H1 (cell line): Measurements from ENCODE around the gene PTPRO. TPM values are rescaled to one million over a fixed set of nuclear protein-coding genes. Genes with fewer than 3 reads are reported as not detected.

Source experiments
- CTCF ChIA-PET: fragments of 300-600 bp; sonication (Branson Sonifier 250); formaldehyde crosslinking; loops from one replicate; lab custom pipeline; 2021; ENCODE audit not compliant: partially characterized antibody; lab: Charles Lee
- POLR2A ChIA-PET: fragments of 300-600 bp; sonication (Branson Sonifier 250); formaldehyde crosslinking; loops from one replicate; lab custom pipeline; 2021; ENCODE audit warnings: inconsistent platforms; ENCODE audit not compliant: partially characterized antibody; lab: Charles Lee
- DNase-seq, 2 experiments: peaks; one replicate each; pipeline versions ENCODE4 v3.0.0 to v3.0.0-alpha.2; 2010 to 2022; ENCODE audit warnings: low spot score in 2 of 2, low read depth in 1 of 2, mixed read lengths in 1 of 2
- FAIRE-seq: peaks from 2 replicates; lab custom pipeline; 2011; peaks lifted over from hg19 to GRCh38; lab: Jason Lieb, UNC
- H2AFZ ChIP-seq: 2 replicates; pipeline ENCODE4 v1.8.1; 2012; ENCODE audit warnings: low read length, inconsistent platforms
- H2AK5ac ChIP-seq: 2 replicates; pipeline ENCODE4 v1.6.1; 2013; ENCODE audit warnings: low read depth, low read length
- H2BK120ac ChIP-seq: replicated peaks from 2 replicates; pipeline ENCODE3; 2013; ENCODE audit warnings: low read depth, low read length, inconsistent platforms
- H2BK12ac ChIP-seq: 2 replicates; pipeline ENCODE4 v1.6.1; 2013; ENCODE audit warnings: low read depth, low read length
- H2BK15ac ChIP-seq: 2 replicates; pipeline ENCODE4 v1.6.1; 2013; ENCODE audit warnings: low read length
- H2BK20ac ChIP-seq: 2 replicates; pipeline ENCODE4 v1.6.1; 2013; ENCODE audit warnings: low read length
- H2BK5ac ChIP-seq: 2 replicates; pipeline ENCODE4 v1.6.1; 2013; ENCODE audit warnings: low read depth, low read length
- H3K14ac ChIP-seq: 2 replicates; pipeline ENCODE4 v1.6.1; 2013; ENCODE audit warnings: inconsistent platforms; ENCODE audit not compliant: insufficient read length
- H3K18ac ChIP-seq: 2 replicates; pipeline ENCODE4 v1.6.1; 2013; ENCODE audit warnings: low read length; ENCODE audit errors: extremely low read depth
- H3K23ac ChIP-seq: 2 replicates; pipeline ENCODE4 v1.6.1; 2013; ENCODE audit warnings: inconsistent platforms; ENCODE audit not compliant: insufficient read length
- H3K23me2 ChIP-seq: 2 replicates; pipeline ENCODE4 v1.6.1; 2013; ENCODE audit warnings: low read depth, low read length
- H3K27ac ChIP-seq: 2 replicates; pipeline ENCODE4 v1.6.1; 2011; ENCODE audit warnings: low read depth, low read length, inconsistent platforms
- H3K27me3 ChIP-seq, 4 experiments: replicated peaks in 1 of 4; 1 replicate in 1 of 4; 2 replicates in 3 of 4; pipeline versions ENCODE4 v1.6.1 to v1.8.1; 2011 to 2013; ENCODE audit warnings: low read length in 3 of 4, mild to moderate bottlenecking in 3 of 4, inconsistent platforms in 2 of 4, mixed read lengths in 2 of 4, moderate library complexity in 1 of 4; ENCODE audit not compliant: control insufficient read depth in 3 of 4, insufficient read depth in 3 of 4; ENCODE audit errors: extremely low read depth in 1 of 4
- H3K36me3 ChIP-seq, 4 experiments: 2 replicates each; pipeline versions ENCODE4 v1.6.1 to v1.8.1; 2011 to 2013; ENCODE audit warnings: mild to moderate bottlenecking in 4 of 4, low read length in 3 of 4, moderate library complexity in 2 of 4, control low read depth in 1 of 4, inconsistent platforms in 1 of 4; ENCODE audit not compliant: insufficient read depth in 4 of 4, control insufficient read depth in 2 of 4
- H3K4ac ChIP-seq: replicated peaks from 2 replicates; pipeline ENCODE3; 2013; ENCODE audit warnings: low read length, low read depth, mixed read lengths, inconsistent platforms; ENCODE audit not compliant: insufficient read length
- H3K4me1 ChIP-seq, 4 experiments: replicated peaks in 1 of 4; 1 replicate in 1 of 4; 2 replicates in 3 of 4; pipeline versions ENCODE4 v1.6.1 to v1.8.1; 2011 to 2013; ENCODE audit warnings: low read length in 3 of 4, inconsistent platforms in 2 of 4, mixed read lengths in 1 of 4; ENCODE audit not compliant: insufficient read depth in 4 of 4, control insufficient read depth in 3 of 4
- H3K4me2 ChIP-seq, 2 experiments: 2 replicates each; pipeline versions ENCODE4 v1.6.1 to v1.8.1; 2011 to 2013; ENCODE audit warnings: low read depth in 2 of 2, low read length in 2 of 2, control low read depth in 1 of 2, inconsistent platforms in 1 of 2, mild to moderate bottlenecking in 1 of 2; ENCODE audit not compliant: insufficient read depth in 1 of 2
- H3K4me3 ChIP-seq, 4 experiments: fragments of 200-600, 300-600 bp in 1 of 4; sonication (generic), shearing (Covaris generic), sonication (Bioruptor Twin) in 1 of 4; 2 replicates each; pipeline versions ENCODE4 v1.5.1 to v1.8.1; 2011 to 2016; ENCODE audit warnings: low read length in 4 of 4, low read depth in 3 of 4, control low read depth in 2 of 4, inconsistent platforms in 2 of 4, mild to moderate bottlenecking in 2 of 4, mixed read lengths in 1 of 4, moderate library complexity in 1 of 4; ENCODE audit not compliant: insufficient read depth in 2 of 4; ENCODE audit errors: extremely low read depth in 1 of 4
- H3K56ac ChIP-seq: replicated peaks from 2 replicates; pipeline ENCODE3; 2013; ENCODE audit warnings: low read depth, mild to moderate bottlenecking, mixed read lengths, low read length, inconsistent platforms; ENCODE audit not compliant: insufficient read length
- H3K79me1 ChIP-seq: 2 replicates; pipeline ENCODE4 v1.6.1; 2013; ENCODE audit warnings: low read depth, low read length, control low read depth
- H3K79me2 ChIP-seq, 2 experiments: 2 replicates each; pipeline versions ENCODE4 v1.6.1 to v1.8.1; 2012 to 2013; ENCODE audit warnings: low read length in 2 of 2, mild to moderate bottlenecking in 2 of 2, inconsistent platforms in 1 of 2; ENCODE audit not compliant: insufficient read depth in 2 of 2, control insufficient read depth in 1 of 2
- H3K9ac ChIP-seq, 4 experiments: replicated peaks in 1 of 4; 1 replicate in 1 of 4; 2 replicates in 3 of 4; pipeline versions ENCODE4 v1.6.1 to v1.8.1; 2011 to 2013; ENCODE audit warnings: low read depth in 3 of 4, low read length in 3 of 4, control low read depth in 2 of 4, mild to moderate bottlenecking in 2 of 4, moderate library complexity in 2 of 4, inconsistent platforms in 1 of 4; ENCODE audit errors: extremely low read depth in 1 of 4
- H3K9me3 ChIP-seq, 2 experiments: 2 replicates each; pipeline versions ENCODE4 v1.6.1 to v1.8.1; 2012 to 2013; ENCODE audit warnings: mild to moderate bottlenecking in 2 of 2, moderate library complexity in 2 of 2, control low read depth in 1 of 2, inconsistent platforms in 1 of 2, low read depth in 1 of 2, low read length in 1 of 2, mixed read lengths in 1 of 2; ENCODE audit not compliant: insufficient read depth in 2 of 2
- H4K20me1 ChIP-seq, 2 experiments: replicated peaks in 1 of 2; 2 replicates each; pipeline versions ENCODE3 to v1.8.1; 2011 to 2013; ENCODE audit warnings: inconsistent platforms in 2 of 2, low read length in 2 of 2, mild to moderate bottlenecking in 1 of 2; ENCODE audit not compliant: insufficient read depth in 2 of 2, control insufficient read depth in 1 of 2
- H4K5ac ChIP-seq: 2 replicates; pipeline ENCODE4 v1.6.1; 2013; ENCODE audit warnings: low read length, low read depth, mixed read lengths, inconsistent platforms; ENCODE audit not compliant: insufficient read length
- H4K8ac ChIP-seq: 2 replicates; pipeline ENCODE4 v1.8.0; 2013; ENCODE audit warnings: mild to moderate bottlenecking, moderate library complexity, low read length, inconsistent platforms; ENCODE audit not compliant: insufficient read depth; ENCODE audit errors: extremely low read depth
- H4K91ac ChIP-seq: replicated peaks from 2 replicates; pipeline ENCODE3; 2013; ENCODE audit warnings: low read length, mixed read lengths, inconsistent platforms; ENCODE audit not compliant: insufficient read length
- CHD1 ChIP-seq: IDR thresholded peaks from 2 replicates; pipeline ENCODE4 v1.6.1; 2012; ENCODE audit warnings: low read depth, low read length, improper control_type of control experiment
- FOSL1 ChIP-seq: IDR thresholded peaks from 2 replicates; pipeline ENCODE4 v1.6.1; 2011; ENCODE audit warnings: mild to moderate bottlenecking, low read depth, low read length, moderate library complexity; ENCODE audit not compliant: insufficient read depth
- GABPA ChIP-seq: IDR thresholded peaks from 2 replicates; pipeline ENCODE4 v1.6.1; 2011; ENCODE audit warnings: mild to moderate bottlenecking, low read length, moderate library complexity, borderline replicate concordance; ENCODE audit not compliant: insufficient read depth
- JUN ChIP-seq: IDR thresholded peaks from 2 replicates; pipeline ENCODE4 v1.6.1; 2011; ENCODE audit warnings: low read depth, mild to moderate bottlenecking, improper control_type of control experiment, low read length
- JUND ChIP-seq: IDR thresholded peaks from 2 replicates; pipeline ENCODE4 v1.6.1; 2011; ENCODE audit warnings: mild to moderate bottlenecking, improper control_type of control experiment, low read length
- KDM1A ChIP-seq: fragments of 200-600, 300-600 bp; sonication (generic); IDR thresholded peaks from 2 replicates; pipeline ENCODE4 v1.7.1; 2016; ENCODE audit warnings: mild to moderate bottlenecking, low read length, borderline replicate concordance
- KDM4A ChIP-seq: IDR thresholded peaks from one replicate; pipeline ENCODE4 v1.7.1; 2012; ENCODE audit warnings: low read depth, mild to moderate bottlenecking, moderate library complexity, low read length, inconsistent platforms; ENCODE audit not compliant: severe bottlenecking
- RAD21 ChIP-seq, 2 experiments: IDR thresholded peaks in 1 of 2; conservative IDR thresholded peaks in 1 of 2; 2 replicates each; pipeline ENCODE4 v1.6.1; 2011; ENCODE audit warnings: low read depth in 2 of 2, low read length in 2 of 2, improper control_type of control experiment in 1 of 2, inconsistent platforms in 1 of 2, mild to moderate bottlenecking in 1 of 2, moderate library complexity in 1 of 2
- SIX5 ChIP-seq: IDR thresholded peaks from 2 replicates; pipeline ENCODE4 v1.6.1; 2011; ENCODE audit warnings: mild to moderate bottlenecking, low read depth, low read length
- SP4 ChIP-seq: IDR thresholded peaks from 2 replicates; pipeline ENCODE4 v1.6.1; 2012; ENCODE audit warnings: low read length, inconsistent platforms
- WGBS, 2 experiments: shearing (Covaris generic) in 1 of 2; methylation state at CpG; one replicate each; pipeline versions ENCODE4 v1.1.6 to v1.1.7; 2013 to 2015; ENCODE audit warnings: low lambda C conversion rate in 2 of 2, mixed read lengths in 2 of 2, inconsistent platforms in 1 of 2, low coverage in 1 of 2, missing lambda C conversion rate in 1 of 2; ENCODE audit not compliant: insufficient replicate concordance in 2 of 2, insufficient coverage in 1 of 2, insufficient read length in 1 of 2; ENCODE audit errors: extremely low coverage in 1 of 2, missing lambda C conversion rate in 1 of 2; 5-methylcytosine and 5-hydroxymethylcytosine counted together
- polyA plus RNA-seq, 7 experiments: library from polyadenylated mRNA; depleted of rRNA in 3 of 7; stranded (reverse) in 5 of 7; unstranded in 2 of 7; fragments of >200 nt in 5 of 7; fragments of 200-250 nt in 2 of 7; gene quantifications; 1 replicate in 5 of 7; 2 replicates in 1 of 7; 4 replicates in 1 of 7; pipeline versions ENCODE4 v1.2.1 to v1.2.3, GENCODE V29; 2011 to 2013; ENCODE audit warnings: missing spikeins in 2 of 7, mixed read lengths in 2 of 7
- total RNA-seq: library from RNA; stranded (reverse); fragmentation: NEBNext Ultra II Directional; extraction: Animal tissue kit (Norgen Biotek cat#: 25700); gene quantifications from 2 replicates; pipeline ENCODE4 v1.2.1, GENCODE V29; 2021
- TF ChIP-seq, protein P1 (sequence below): IDR thresholded peaks from 2 replicates; pipeline ENCODE4 v1.6.1; 2012; ENCODE audit warnings: inconsistent platforms

Gene PTPRO
- total and polyA plus RNA-seq, 2 of the 8 experiments (the other 6 are each of a cell fraction or from before 2014, with no cell fraction given) = 0.73 to 1.7 TPM

GRCh38 chr12:15318841-15319240, 3.5 kb upstream of the PTPRO start:
- 74% methylated on average over 4 of the region's 4 CpGs; no CpG with 5 or more reads in 1 of the 2 experiments for WGBS, 2 experiments
- peaks cover 0 to 10% (median 4%) of the 10 kb centered on the region in 4 experiments; a peak in 5 of 7 replicates for H3K27me3 ChIP-seq
- no peak for FAIRE-seq

More at GRCh38 chr12:15318841-15319240, 3.5 kb upstream of the PTPRO start:
- no peak overlapping the region for H3K4ac ChIP-seq
- no peaks in the 10 kb centered on the region for H3K36me3 ChIP-seq
- H2BK12ac ChIP-seq = no peak overlapping the region
- H3K4me2 ChIP-seq = no peak overlapping the region
- H3K4me1 ChIP-seq = no peaks in the 10 kb centered on the region; a peak in 1 of 7 replicates
- no peak overlapping the region for H2BK15ac ChIP-seq
- no peak overlapping the region for H3K14ac ChIP-seq
- no peak overlapping the region for H4K5ac ChIP-seq
- H3K79me2 ChIP-seq = no peaks in the 10 kb centered on the region
- H3K9me3 ChIP-seq = no peaks in the 10 kb centered on the region
- H3K9ac ChIP-seq = no peak overlapping the region
- H3K4me3 ChIP-seq = no peak overlapping the region
- H3K79me1 ChIP-seq = no peaks in the 10 kb centered on the region
- DNase-seq = no peak
- no peak overlapping the region for H2BK120ac ChIP-seq
- H4K91ac ChIP-seq = no peak overlapping the region
- peaks cover 9% of the 10 kb centered on the region for H3K23me2 ChIP-seq
- H3K56ac ChIP-seq = no peak overlapping the region
- POLR2A ChIA-PET = no interaction called here
- no peak overlapping the region for H2BK5ac ChIP-seq
- CTCF ChIA-PET = interaction anchor here (1.5 kb wide), 1 partner anchor 42 kb away, joined by 5 read pairs; no protein-coding TSS in a partner anchor
- no peaks in the 10 kb centered on the region for H4K20me1 ChIP-seq
- TF ChIP-seq, protein P1, sequence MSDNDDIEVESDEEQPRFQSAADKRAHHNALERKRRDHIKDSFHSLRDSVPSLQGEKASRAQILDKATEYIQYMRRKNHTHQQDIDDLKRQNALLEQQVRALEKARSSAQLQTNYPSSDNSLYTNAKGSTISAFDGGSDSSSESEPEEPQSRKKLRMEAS = no peak
- TF ChIP-seq GABPA = no peak
- no peak for TF ChIP-seq RAD21 (IDR thresholded peaks at IDR 0.05 in 1 of 2, conservative IDR thresholded peaks at IDR 0.05 in 1 of 2; ENCODE audit: low read depth in 2 of 2, low read length in 2 of 2)
- TF ChIP-seq KDM4A = no peak
- no peak for TF ChIP-seq KDM1A
- TF ChIP-seq JUN = no peak
- no peak for TF ChIP-seq JUND
- no peak for TF ChIP-seq SIX5
- no peak for TF ChIP-seq SP4
- TF ChIP-seq CHD1 = no peak
- no peak for TF ChIP-seq FOSL1
- H2BK20ac ChIP-seq = no peak overlapping the region
- H3K27ac ChIP-seq = no peak overlapping the region
- no peak overlapping the region for H3K18ac ChIP-seq
- H2AFZ ChIP-seq = no peak overlapping the region
- no peak overlapping the region for H3K23ac ChIP-seq
- H2AK5ac ChIP-seq = no peak overlapping the region
- H4K8ac ChIP-seq = no peak overlapping the region
